Stimulated activated naive CD8-positive, alpha-beta T cell treated with anti-CD3 and anti-CD28 coated beads, Interleukin-15, amount 100 ng/mL, for 72 hours (primary cell): ENCODE measurements around the gene FILIP1L.

Experiments
- ATAC-seq: fragments of 150-1000 bp; cut with Tn5 transposase; 2 replicates; pipeline ENCODE4 v1.10.0; 2021; ENCODE audit warnings: mild to moderate bottlenecking, moderate library complexity
- DNase-seq, 2 donors: peaks; one replicate each; pipeline ENCODE4 v3.0.0; 2021 to 2022
- H3K27ac Mint-ChIP-seq, 2 donors: one replicate each; pipeline ENCODE4 v1.8.0; 2022; ENCODE audit warnings: mild to moderate bottlenecking in 2 of 2, mixed read lengths in 2 of 2, moderate library complexity in 2 of 2
- H3K27me3 Mint-ChIP-seq: one replicate; pipeline ENCODE4 v1.8.0; 2022; ENCODE audit warnings: mixed read lengths
- H3K4me1 Mint-ChIP-seq: one replicate; pipeline ENCODE4 v1.8.0; 2022; ENCODE audit warnings: mild to moderate bottlenecking, mixed read lengths
- H3K4me3 Mint-ChIP-seq, 2 donors: one replicate each; pipeline ENCODE4 v1.8.0; 2022; ENCODE audit warnings: mild to moderate bottlenecking in 2 of 2, mixed read lengths in 2 of 2, moderate library complexity in 1 of 2
- H3K9me3 Mint-ChIP-seq, 2 donors: one replicate each; pipeline ENCODE4 v1.8.0; 2022; ENCODE audit warnings: mixed read lengths in 2 of 2

FILIP1L gene

DNA sequence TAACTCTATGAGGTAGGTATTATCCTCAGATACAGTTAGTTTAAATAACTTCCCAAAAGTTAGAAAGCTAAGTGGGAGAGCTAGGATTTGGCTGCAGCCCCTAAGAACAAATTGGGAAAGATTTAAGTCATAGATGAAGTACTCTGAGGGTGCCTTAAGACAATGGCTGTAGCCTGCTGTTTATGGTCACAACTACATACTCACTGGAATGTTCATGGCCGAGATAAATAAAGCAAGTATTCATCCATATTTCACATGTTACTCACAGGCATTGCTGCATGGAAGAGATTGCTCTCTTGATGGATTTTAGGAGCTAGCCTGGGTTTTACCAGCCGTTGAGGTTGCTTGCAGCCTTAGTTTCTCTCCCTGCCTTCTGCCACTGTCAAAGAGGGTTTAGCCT, 151.6 kb downstream of the FILIP1L start:
- Mint-ChIP-seq H3K9me3 (no peaks in the 10 kb centered on the region), H3K27me3 (no peaks in the 10 kb centered on the region), H3K4me3 (no peak overlapping the region), H3K27ac (no peak overlapping the region), H3K4me1 (peaks cover 22% of the 10 kb centered on the region)
- DNase-seq (no peak), ATAC-seq (no peak)

DNA sequence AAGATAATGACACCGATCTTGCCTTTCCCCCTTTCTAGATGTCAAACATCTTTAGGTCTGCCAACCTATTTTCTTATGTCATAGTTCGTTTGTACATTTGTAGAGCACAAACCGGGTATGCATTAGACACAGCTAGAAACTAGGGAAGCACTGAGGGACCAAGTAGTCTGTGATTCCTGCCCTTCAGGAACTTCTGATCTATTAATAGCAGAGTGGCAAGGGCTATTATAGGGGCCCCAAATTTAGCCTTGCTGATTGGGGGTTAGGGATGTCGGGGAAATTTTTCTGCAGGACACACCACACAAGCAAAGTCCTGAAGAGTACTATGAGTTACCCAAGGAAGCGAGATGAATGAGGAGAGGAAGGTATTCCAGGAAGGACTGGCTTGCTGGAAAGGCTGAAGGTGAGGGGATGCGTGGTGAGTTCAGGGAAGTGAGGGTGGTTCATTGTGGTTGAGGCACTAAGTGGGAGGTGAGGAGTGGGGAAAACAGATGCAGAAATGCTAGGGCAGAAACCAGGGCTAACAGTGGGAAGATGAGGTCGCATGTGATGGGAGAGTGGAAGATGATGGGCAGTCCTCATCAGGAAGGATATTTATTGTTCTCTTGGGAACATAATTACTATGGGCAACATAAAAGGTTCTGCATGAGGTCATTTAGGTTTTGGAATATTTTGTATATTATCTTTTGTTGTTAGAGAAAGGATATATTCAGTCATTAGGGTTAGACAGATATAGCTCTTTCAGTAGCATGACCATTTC, 152.4 kb downstream of the FILIP1L start:
- Mint-ChIP-seq H3K27me3 (no peaks in the 10 kb centered on the region), H3K9me3 (no peaks in the 10 kb centered on the region), H3K27ac (no peak overlapping the region), H3K4me3 (no peak overlapping the region), H3K4me1 (peaks cover 22% of the 10 kb centered on the region)
- ATAC-seq (no peak), DNase-seq (no peak)

DNA sequence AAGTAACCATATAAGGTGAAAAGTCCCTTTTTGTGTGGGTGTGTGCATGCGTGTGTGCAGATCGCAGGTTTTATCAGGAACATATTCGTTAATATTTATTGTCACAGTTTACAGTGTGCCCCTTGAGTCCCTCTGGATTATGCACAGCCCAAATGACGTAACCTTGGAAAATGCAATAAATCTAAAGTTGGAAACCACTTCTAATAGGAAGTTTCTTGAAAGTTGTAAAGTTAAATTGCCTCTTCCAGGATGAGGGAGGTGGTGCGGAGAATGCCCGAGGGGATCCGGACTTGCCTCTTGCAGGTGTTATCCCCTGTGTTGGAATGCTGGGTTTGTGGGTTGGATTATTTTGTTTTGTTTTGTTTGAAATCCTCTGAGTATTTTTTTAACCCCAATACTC, 153.4 kb downstream of the FILIP1L start:
- H3K27me3 Mint-ChIP-seq: no peaks in the 10 kb centered on the region
- no peak overlapping the region for H3K4me3 Mint-ChIP-seq
- no peak overlapping the region for H3K27ac Mint-ChIP-seq
- DNase-seq: no peak
- peaks cover 22% of the 10 kb centered on the region for H3K4me1 Mint-ChIP-seq
- no peak for ATAC-seq
- no peaks in the 10 kb centered on the region for H3K9me3 Mint-ChIP-seq

DNA sequence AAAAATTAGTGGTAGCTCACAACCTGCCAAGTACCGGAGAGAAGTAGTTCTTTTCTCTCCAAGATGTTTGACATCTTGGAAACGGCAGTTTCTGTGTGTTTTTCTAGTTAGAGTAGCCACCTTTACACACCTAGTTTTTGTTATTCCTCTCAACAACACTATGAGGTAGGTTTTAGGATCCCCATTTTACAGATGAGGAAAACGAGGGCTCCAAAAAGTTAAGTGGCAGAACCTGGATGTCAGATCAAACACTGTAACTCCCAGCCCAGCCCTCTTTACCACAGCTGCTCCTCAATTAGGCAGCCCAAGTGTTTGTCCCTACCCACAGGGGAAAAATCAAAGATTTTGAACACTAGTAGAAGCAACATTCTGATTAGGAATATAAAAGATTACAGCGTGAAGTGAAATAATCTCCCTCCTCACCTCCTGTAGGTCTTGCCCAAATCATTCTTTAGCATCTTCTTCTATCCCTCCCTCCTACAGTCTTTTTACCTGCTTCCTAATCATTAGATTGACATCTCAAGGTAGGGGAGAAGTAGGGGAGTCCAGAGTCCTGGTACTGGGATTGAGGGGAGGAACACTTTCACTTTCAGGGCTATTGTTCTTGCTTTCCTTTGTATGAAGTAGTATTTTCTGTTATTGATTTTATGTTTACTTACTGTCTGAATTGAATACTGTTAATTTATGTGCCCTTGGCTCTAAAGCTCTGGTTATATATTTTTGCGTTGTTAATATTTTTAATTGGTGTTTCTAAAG, 154.0 kb downstream of the FILIP1L start:
- ATAC-seq (no peak), DNase-seq (no peak)
- Mint-ChIP-seq H3K27me3 (no peaks in the 10 kb centered on the region), H3K4me1 (peaks cover 21% of the 10 kb centered on the region), H3K9me3 (no peaks in the 10 kb centered on the region), H3K4me3 (no peak overlapping the region), H3K27ac (no peak overlapping the region)

DNA sequence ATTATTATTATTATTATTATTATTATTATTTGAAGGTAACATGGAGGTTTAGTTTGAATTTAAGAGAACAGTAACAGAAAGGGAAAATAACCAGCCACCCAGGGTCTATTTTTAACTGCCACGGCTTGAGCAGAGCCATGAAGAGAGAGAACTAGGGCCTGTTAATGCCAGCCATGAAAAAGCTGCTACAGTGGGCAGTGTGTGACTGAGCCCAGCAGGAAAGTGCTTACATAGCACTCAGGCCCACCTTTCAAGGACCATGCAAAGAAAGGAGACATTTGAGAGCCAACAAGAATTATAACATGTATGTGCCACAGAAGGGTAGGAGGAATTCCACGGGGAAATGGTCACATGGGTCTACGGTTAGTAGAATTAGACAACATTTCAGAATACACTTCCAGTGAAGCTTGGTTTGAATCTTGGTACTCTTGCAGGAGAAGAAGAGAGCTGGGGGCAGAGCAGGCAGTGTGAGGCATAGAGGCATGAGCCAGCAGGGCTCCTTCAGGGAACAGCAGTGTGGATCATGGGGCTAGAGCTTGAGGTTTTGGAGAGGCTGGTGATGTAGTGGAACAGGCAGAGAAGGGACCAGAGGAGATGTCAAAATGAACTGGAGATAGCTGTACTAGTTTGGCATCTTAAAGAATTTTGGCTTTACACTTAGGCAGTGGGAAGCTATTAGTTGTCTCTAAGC, 155.9 kb downstream of the FILIP1L start:
- ATAC-seq (no peak), DNase-seq (no peak)
- H3K27me3 Mint-ChIP-seq: no peaks in the 10 kb centered on the region
- H3K4me1 Mint-ChIP-seq: peaks cover 16% of the 10 kb centered on the region
- H3K9me3 Mint-ChIP-seq: no peaks in the 10 kb centered on the region
- no peak overlapping the region for H3K27ac Mint-ChIP-seq
- H3K4me3 Mint-ChIP-seq: no peak overlapping the region

DNA sequence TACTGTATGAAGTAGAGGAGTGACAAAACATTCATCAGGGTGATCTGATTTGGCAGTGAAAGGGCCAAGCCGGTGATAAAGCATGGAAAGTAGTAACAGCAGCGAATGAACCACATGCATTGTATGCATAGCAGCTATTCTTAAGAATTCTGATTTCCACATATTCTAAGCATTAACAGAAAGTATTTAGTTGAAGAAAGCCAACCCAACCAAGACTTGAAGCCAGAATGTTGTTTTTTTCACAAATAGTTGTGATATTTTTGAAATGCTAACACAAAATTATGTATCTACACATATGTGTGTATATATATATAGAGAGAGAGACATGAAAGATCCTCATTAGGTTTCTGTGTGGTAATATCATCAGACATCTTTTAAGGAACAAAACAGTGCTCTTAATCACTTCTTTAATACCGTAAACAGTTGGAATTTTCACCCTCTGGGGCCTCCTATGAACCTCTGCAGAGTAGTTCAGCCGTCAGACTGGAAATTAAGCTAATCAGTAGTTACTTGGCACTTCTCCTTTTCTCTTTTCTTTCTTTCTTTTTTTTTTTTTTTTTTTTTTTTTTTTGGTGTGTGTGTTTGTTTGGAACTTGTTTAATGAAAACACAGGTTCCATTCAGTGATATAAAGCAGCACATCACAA, 157.0 kb downstream of the FILIP1L start:
- ATAC-seq (no peak), DNase-seq (no peak)
- no peak overlapping the region for H3K27ac Mint-ChIP-seq
- H3K4me1 Mint-ChIP-seq: peaks cover 16% of the 10 kb centered on the region
- H3K9me3 Mint-ChIP-seq: no peaks in the 10 kb centered on the region
- H3K4me3 Mint-ChIP-seq: no peak overlapping the region
- no peaks in the 10 kb centered on the region for H3K27me3 Mint-ChIP-seq

DNA sequence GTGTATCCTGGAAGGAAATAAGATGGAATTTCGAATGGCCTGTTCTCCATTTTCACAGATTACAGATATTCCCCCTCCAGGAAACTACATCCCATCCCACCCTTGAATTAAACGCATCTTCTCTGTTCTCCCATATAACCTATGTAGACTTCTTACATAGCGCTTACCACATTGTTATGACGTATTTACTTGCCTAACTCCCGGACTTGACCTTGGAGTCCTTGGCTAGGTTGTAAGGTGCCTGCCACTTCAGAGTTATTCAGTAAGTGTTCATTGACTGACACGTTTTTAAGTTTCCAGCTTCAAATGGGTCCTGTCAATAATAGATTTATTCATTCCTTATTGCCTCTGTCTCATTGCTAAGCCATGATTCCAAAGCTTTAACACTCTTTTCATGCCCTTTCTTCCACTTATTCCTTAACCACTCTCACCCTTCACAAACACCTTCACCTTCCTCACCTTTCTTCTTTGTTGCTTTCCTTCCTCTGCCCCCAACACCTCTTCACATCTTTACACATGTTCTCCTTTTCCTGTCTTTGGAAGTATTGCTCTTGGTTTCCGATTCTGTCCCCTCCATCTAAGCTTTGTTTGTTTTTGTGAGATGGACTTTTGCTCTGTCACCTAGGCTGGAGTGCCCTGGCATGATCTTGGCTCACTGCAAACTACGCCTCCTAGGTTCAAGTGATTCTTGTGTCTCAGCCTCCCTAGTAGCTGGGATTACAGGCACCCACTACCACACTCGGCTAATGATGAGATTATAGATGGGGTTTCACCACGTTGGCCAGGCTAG, 158.3 kb downstream of the FILIP1L start:
- no peak for ATAC-seq

DNA sequence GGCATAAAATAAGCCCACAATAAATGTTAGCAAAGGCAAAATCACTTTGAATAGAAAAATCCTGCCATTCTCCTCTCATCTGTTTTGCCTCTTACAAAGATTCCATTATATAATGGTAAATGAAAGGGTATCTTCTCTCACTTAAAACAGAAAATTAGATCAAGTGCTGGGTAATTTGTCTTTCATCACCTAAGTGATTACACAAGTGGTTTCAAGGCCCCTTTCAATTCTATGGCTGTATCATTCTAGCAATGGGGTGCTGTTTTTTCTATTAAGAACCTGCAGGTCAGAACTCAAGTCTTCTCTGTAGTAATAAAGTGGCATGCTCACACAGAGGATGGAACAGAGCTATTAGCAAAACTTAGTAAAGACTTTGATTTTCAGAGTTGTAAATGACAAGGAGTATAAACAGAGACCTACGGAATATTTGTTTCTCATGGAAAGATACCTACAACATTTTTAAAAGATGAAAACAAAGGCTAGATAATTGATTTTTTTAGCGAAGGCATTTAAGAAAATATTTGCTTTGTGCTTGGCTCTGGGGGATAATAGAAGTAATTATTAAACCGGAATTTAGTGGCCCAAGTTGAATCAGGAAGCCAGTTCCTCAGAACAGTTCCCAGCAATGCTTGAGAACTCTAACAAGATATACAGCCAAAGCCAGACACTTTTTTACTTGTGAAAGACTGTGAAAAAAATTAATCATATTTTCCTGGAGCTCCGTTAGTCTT, 159.2 kb downstream of the FILIP1L start:
- no peak overlapping the region for H3K4me3 Mint-ChIP-seq
- H3K9me3 Mint-ChIP-seq: no peaks in the 10 kb centered on the region
- ATAC-seq (no peak), DNase-seq (no peak)
- no peaks in the 10 kb centered on the region for H3K27me3 Mint-ChIP-seq
- no peak overlapping the region for H3K27ac Mint-ChIP-seq
- H3K4me1 Mint-ChIP-seq: peaks cover 9% of the 10 kb centered on the region

More for the DNA sequence above, 158.3 kb downstream of the FILIP1L start:
- H3K9me3 Mint-ChIP-seq: no peaks in the 10 kb centered on the region
- no peaks in the 10 kb centered on the region for H3K27me3 Mint-ChIP-seq
- peaks cover 9% of the 10 kb centered on the region for H3K4me1 Mint-ChIP-seq
- DNase-seq: no peak
- no peak overlapping the region for H3K4me3 Mint-ChIP-seq
- no peak overlapping the region for H3K27ac Mint-ChIP-seq

DNA sequence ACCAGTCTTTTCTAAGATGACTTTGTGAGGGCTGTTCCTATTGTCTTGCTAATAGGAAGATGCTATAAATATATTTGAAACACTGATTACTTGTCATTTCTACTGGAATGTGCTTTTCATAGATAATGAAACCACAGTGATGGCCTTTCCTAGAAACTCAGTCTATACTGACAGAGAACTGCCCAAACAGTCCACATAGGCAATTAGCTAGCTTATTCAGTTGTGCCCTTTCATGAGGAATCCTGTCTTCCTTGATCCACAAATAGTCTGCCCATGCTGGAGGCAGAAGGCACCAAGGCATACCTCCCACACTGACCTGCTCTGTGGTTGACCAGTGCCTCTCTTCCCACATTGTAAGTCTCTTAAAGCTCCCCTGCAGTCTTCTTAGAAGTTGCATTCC, 160.7 kb downstream of the FILIP1L start:
- H3K9me3 Mint-ChIP-seq: no peaks in the 10 kb centered on the region
- H3K4me1 Mint-ChIP-seq: peaks cover 9% of the 10 kb centered on the region
- H3K27ac Mint-ChIP-seq: no peak overlapping the region
- H3K4me3 Mint-ChIP-seq: no peak overlapping the region
- H3K27me3 Mint-ChIP-seq: no peaks in the 10 kb centered on the region
- DNase-seq (no peak), ATAC-seq (no peak)

DNA sequence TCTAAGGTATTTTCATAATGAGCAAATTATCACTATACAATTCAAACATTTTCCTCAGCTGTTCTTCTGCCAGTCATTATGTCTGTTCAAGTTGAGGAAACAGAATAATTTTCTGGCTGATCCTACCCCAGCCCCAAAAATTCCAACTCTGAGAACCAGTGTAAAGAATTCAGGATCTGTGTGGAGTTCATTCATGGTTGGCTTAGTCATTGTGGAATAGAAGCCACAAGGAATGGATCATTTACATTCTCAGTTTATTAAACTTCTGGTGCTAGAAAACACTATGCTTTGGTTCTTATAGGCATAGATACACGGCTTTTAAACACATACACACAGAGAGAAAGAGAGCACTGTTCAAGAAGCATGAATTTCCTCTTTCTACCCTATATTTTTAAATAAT, 162.0 kb downstream of the FILIP1L start:
- DNase-seq (no peak), ATAC-seq (no peak)
- Mint-ChIP-seq H3K9me3 (no peaks in the 10 kb centered on the region), H3K27ac (no peak overlapping the region), H3K27me3 (no peaks in the 10 kb centered on the region), H3K4me1 (peaks cover 5% of the 10 kb centered on the region), H3K4me3 (no peak overlapping the region)

DNA sequence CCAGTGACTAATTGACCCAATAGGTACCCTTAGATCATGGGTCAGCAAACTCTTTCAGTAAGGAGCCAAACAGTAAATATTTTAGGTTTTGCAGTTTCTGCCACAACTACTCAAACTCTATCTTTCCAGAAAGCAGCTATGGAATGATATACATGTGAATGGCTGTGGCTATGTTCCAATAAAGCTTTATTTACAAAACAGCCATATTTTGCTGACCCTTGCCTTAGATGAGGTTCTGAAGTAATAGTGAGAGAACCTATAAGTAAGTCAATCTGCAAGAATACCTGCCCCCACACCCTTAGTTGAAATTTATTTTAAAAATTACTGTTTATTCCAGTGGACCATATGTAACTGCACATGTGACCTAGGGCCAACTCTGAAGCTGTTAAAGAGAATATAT, 162.6 kb downstream of the FILIP1L start:
- DNase-seq (no peak), ATAC-seq (no peak)
- Mint-ChIP-seq H3K27me3 (no peaks in the 10 kb centered on the region), H3K9me3 (no peaks in the 10 kb centered on the region), H3K4me1 (peaks cover 5% of the 10 kb centered on the region), H3K4me3 (no peak overlapping the region), H3K27ac (no peak overlapping the region)

DNA sequence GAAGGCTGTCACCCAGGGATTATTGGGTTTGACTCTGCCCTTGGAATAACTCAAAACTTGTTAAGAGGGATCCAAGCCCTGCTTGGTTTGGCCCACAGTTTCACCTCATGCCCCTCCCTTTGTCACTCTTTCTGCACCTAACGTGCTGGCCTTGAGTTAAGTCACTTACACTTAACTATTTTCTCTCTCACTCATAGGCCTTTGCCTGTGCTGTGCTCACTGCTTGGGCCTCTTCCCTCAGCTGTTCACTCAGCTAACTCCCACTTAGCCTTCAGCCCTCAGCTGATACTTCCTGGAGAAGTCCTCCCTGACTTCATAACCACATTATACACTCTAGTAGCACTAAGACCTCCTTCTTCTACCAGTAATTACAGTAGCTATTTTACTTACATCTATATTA, 163.4 kb downstream of the FILIP1L start:
- peak overlapping the region in 1 of 2 donors; percentile 56 for H3K27ac Mint-ChIP-seq
- no peak overlapping the region for H3K4me3 Mint-ChIP-seq
- DNase-seq (no peak), ATAC-seq (no peak)
- peaks cover 5% of the 10 kb centered on the region for H3K4me1 Mint-ChIP-seq
- H3K27me3 Mint-ChIP-seq: no peaks in the 10 kb centered on the region
- H3K9me3 Mint-ChIP-seq: no peaks in the 10 kb centered on the region

DNA sequence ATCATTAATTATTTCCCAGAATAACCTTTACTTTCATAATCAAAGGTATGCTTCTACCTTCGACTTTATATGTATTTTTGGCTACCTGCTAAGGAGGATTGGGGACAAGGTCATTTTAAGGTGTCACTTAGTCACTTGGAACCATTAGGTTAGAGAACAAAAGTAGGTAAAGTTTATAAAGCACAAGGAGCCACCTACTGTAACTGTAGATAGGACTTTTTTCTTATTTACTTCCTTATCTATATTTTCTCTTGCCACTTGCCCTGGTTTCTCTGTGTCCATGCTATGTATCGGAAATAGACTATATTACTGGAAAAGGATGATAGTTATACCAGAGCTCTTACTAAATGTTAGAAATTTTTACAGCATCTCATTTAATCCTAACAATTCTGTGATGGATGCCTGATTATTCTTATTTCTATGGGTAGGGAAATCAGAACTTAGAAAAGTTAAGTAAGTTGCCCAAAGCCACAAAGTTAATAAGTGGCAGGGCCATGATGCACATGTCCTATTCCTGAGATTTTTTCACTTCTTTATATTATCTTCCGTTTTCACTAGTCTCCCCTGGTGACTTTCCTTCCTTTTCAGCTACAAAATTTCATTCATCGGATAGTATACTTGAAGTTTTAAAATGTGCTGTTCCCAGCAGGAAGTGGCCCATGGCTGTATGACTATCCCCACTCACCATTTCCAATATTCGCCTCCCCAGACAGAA, 164.2 kb downstream of the FILIP1L start:
- peaks cover 7% of the 10 kb centered on the region for H3K4me1 Mint-ChIP-seq
- no peak overlapping the region for H3K4me3 Mint-ChIP-seq
- no peaks in the 10 kb centered on the region for H3K27me3 Mint-ChIP-seq
- ATAC-seq (no peak), DNase-seq (no peak)
- no peak overlapping the region for H3K27ac Mint-ChIP-seq
- no peaks in the 10 kb centered on the region for H3K9me3 Mint-ChIP-seq

DNA sequence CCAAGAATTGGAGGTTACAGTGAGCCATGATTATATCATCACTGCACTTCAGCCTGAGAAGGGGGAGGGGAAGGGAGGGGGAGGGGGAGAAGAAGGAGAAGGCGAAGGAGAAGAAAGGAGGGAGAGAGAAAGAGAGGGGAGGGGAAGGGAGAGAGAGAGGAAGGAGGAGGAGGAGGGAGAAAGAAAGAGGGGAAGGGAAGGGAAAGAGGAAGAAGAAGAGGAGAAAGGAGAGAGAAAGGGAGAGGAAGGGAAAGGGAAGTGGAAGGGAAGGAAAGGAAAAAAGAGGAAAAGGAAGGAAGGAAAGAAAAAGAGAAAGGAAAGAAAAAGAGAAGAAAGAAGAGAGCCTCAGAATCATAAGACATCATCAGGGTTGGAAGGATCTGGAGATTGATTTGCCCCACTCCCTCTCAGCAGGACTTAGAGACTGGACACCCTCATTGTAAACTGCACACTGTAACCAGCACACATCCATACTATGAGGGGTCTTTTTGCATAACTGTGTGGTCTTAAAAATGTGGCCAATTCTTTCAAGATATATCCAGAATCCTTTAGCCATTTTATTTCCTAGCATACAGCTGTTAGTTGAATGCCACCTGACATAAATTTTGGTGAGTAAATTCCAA, 165.7 kb downstream of the FILIP1L start:
- no peak overlapping the region for H3K4me3 Mint-ChIP-seq
- ATAC-seq: no peak
- H3K4me1 Mint-ChIP-seq: peaks cover 18% of the 10 kb centered on the region
- no peak for DNase-seq
- no peaks in the 10 kb centered on the region for H3K27me3 Mint-ChIP-seq
- no peak overlapping the region for H3K27ac Mint-ChIP-seq
- H3K9me3 Mint-ChIP-seq: no peaks in the 10 kb centered on the region
